NCI-H1417 treated with DMSO at 0.1 percent for 48 hours (cell line): ENCODE data around the gene PHF21B.
"Not testable (repeated sequence)": the region's sequence is repeated elsewhere in the genome, so short reads cannot be mapped to it uniquely, and the experiment has no call there.

Experiments used
- DNase-seq: peaks from one replicate; lab custom pipeline; 2025; lab: John Stamatoyannopoulos, UW

The PHF21B gene

DNA sequence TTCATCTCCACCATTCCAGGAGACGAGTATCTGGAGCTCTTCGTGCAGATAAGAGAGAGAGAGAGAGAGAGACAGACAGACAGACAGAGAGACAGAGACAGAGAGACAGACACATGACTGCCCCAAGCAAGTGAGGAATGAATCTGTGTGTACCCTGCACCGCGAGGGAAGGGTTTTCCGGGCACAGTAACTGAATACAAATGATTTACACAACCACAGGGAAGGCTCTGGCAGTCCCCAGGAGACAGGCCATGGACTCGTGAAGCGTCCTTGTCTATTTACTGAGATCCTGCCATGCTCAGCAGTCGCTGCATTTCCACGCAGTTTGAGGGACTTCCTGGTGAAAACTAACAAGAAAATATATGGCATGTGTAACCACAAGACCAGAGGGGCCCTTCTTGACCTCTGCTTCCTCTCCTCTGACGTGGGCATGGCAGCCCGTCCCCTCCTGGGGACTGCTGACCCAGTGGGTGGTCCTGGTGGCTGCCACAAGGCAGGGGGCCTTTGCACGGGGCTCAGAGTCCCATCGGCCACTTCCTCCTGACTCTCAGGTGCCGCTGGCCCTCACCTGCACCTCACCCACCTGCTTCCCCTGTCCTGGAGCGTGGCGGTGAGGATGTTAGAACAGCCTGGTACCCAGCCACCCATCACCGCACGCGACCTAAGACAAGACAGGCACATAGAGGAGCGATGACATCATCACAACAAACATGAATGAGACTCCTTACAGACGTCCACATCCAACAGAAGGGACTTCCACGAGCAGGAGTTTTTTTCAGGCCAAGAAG lies 75.9 kb downstream of the PHF21B start:
- no peak for DNase-seq

GRCh38 chr22:44932493-44932892 lies 77.3 kb downstream of the PHF21B start:
- DNase-seq: no peak

DNA sequence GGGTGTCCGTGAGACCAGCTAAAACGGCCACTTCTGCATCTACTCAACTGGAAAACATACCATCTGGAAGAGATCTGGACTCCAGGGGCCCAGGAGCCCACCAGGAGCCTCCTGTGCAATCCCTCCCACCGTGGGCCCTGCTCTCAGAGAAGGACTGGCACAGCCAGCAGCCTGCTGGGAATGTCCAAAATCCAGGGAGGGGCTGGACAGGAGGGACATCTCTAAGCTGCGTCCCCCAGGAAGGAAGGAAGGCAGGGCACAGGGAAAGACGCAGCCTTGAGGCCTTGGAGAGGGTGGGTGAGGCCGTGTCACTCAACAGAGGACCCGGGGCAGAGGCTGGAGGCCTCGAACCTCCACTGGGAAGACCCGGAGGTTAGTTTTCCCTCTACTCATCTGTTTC lies 78.0 kb downstream of the PHF21B start:
- no peak for DNase-seq

DNA sequence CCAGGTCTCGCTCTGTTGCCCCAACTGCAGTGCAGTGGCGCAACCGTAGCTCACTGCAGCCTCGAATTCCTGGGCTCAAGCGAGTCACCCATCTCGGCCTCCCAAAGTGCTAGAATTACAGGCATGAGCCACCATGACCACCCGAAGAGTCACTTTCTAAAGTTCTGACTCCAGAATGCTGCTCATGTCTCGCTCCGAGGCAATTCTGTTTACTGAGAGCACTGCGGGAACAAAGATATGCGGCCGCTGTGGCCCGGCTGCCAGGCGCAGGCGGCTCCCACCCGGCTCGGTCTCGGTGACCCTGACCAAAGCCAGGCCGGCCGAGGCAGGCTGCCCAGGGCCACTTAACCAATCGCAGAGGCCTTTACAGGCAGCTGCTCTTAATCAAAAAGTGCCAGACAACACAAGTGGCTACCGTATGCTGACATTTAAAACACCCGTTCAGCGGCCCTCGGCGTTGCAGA lies 78.7 kb downstream of the PHF21B start:
- DNase-seq: no peak

- DNase-seq: no peak
Measured at GRCh38 chr22:44930711-44931035, 79.1 kb downstream of the PHF21B start.

DNA sequence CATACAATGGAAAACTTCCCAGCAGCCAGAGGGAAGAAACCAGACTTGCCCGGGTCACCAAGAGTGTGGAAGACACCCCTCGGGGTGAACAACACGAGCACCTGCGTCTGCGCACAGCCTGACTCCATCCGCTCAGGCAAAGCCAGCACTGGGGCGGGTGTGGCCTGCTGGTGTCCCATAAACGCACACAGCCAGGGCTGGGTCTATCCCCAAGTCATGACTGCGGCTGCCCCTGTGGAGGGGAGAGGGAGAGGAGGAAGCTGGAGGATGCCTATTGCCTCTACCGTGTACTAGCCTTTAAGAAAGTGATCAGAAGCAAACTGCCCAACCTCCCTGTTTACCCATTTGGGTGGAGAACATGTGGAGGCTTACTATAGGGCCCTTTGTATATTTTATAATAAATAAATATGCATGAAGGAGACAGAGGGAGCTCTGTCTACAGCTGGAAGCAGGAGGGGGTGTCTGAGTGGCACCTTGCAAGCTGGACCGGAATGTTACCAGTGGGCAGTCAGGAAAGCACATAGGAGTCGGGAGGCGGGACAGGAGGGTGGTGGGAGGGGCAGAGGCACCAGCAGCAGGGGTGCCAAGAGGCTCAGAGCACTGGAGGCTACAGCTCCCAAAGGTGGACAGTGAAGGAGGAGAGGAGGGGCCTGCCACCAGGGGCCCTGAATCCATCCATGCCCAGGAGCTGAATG lies 79.6 kb downstream of the PHF21B start:
- DNase-seq: no peak

DNA sequence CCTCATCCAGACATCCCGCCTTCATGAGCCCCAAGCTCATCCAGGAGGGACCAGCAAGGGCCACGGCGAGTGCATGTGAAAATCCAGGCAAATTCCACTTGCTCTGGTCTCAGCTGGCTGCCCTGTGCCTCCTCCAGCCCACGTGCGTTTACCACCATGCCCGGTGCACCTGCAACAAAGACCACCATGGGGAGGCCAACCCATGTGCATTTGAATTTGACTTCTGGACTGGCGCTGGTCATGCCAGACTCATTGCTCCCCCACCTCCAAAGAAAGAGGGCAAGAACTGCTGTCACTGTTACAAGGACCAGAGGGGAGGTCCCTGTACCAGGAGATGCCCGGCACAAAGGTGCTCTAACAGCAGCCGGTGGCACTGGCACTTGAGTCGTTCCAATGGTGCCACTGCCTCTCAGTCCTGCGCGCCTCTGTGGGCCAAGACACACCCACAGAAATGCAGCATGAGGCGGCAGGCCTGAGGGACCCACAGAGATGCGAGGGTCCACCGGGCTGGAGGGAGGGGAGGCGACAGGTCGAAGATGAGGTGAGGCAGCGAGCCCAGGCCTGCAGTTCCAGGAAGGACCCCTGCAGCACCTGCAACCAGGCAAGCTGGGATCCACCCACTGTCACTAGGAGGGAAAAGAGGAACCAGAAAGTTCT lies 80.3 kb downstream of the PHF21B start:
- DNase-seq: no peak

DNA sequence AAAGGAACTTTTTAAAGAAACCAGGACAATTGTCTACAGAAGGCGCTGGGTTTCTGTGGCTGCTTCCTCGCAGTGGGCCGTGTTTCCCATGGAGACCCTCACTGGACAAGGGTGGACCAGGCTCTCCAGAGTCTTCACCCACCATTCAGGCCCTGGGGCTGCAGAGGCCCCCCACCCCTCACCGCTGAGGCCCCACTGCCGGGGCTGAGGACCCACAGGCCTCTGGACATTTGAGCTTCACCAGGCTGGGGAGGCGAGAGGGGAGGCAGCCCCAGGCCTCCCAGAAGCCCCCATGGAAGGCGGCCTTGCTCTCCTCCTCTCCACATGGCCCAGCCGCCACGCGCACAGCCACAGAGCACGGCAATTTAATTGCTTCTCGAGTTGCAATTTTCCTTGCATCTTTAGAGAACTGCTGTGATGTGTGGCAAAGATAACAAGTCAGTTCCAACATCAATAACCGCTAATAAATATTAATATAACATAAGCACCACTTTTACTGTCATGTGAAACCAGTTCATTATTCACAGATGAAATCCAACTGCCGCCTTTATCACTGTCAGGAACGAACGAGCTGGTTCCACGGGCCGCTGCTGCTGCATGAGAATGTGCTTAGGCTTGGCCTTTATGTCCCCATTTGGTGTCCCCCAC lies 81.0 kb downstream of the PHF21B start:
- no peak for DNase-seq

GRCh38 chr22:44928136-44928463 lies 81.7 kb downstream of the PHF21B start:
- DNase-seq: no peak

DNA sequence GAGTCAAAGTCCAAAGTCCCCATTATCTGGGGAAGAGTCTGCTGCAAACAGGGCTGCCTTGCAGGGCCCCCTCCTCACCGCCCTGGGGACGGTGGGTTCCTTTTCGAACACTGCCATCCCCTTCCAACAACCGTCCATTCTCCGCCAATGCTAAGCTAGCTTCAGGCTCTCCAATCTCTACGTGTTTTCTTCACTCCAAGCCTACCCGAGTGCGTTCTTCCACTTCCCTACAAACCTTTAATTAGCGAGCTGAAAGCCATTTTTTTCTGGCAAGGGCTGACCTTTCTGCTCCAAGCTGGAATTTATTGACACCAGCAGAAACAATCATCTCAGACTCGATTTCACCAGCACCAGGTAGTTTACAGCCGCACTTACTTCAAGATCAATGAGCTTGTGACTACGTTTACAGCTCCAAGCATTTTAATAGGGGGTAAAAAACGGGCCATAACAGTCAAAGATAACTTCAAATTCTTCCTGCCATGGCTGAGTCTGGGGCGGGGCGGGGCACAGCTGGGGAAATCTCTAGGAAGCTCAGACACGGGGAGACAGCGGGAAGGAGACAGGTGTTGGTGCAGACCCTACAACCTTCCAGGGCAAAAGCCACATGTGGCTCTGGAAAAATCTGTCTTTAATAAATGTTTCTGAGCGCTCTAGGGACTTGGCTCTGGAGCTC lies 82.2 kb downstream of the PHF21B start:
- no peak for DNase-seq

- DNase-seq: no peak
Measured at GRCh38 chr22:44926491-44927415, 83.1 kb downstream of the PHF21B start.

GRCh38 chr22:44926124-44926475 lies 83.7 kb downstream of the PHF21B start:
- DNase-seq: no peak

- no peak for DNase-seq
Measured at GRCh38 chr22:44925465-44926123, 84.2 kb downstream of the PHF21B start.

- DNase-seq: no peak
Measured at GRCh38 chr22:44924710-44925109, 85.1 kb downstream of the PHF21B start.

DNA sequence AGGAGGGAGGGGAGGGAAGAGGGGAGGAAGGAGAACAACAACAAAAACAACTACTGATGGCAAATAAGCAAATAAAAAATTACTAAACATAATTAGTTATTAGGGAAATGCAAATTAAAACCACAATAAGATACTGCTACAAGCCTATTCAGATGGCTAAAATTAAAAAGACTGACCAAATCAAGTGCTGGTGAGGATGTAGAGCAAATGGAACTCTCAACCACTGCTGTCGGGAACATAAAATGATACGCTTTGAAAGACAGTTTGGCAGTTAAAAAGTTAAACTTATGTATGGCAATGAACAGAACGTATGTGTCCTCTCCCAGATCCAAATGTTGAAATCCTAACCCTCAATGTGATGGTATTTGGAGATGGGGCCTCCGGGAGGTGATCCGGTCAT lies 85.7 kb downstream of the PHF21B start:
- no peak for DNase-seq

GRCh38 chr22:44921766-44922165 lies 88.0 kb downstream of the PHF21B start:
- not testable (repeated sequence) for DNase-seq

DNA sequence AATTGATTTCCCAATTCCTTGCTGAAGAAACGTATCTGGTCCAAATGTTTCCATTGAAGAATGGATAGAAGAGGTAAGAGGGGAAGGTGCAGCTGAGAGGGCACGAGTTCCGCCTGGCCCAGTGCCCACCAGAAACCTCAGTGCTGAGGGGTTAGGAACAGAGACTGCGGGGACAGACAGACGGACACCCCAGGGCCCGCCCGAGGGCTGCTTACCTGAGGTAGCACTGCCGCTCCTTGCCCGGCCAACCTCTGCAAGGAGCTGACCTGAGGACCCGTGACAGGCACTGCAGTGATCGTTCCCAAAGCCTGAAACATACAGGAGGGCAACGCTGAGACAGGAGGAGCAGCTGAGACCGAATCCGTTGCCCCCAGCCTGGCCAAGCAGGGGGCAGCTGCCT lies 89.6 kb downstream of the PHF21B start:
- no peak for DNase-seq

GRCh38 chr22:44919691-44920090 lies 90.1 kb downstream of the PHF21B start:
- no peak for DNase-seq

DNA sequence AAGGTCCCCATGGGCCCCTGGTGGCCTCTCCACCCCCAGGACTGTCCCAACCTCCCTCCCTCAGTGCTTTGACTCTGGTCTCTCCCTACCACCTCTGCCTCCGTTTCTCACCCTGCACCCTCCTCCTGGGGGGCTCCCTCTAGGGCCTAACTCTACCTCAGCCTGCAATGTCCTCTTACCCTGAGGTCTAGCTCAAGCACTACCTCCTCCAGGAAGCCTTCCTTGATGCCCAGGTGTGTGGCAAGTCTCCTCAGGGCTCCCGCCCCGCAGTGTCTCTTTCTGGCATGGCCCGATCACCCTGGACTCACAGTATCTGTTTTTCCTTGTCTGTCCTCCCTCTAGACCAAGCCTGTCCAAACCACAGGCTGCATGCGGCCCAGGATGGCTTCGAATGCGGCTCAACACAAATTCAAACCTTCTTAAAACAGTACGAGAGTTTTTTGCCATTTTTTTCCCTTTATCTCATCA lies 90.8 kb downstream of the PHF21B start:
- DNase-seq: no peak

- DNase-seq: no peak
Measured at GRCh38 chr22:44918166-44918924, 91.5 kb downstream of the PHF21B start.
